Activated naive CD4-positive, alpha-beta T cell (primary cell): ENCODE results near the gene CD93.

ENCODE experiments used
- DNase-seq, 4 experiments: peaks; one replicate each; lab custom pipeline; 2025; lab: John Stamatoyannopoulos, UW

Gene CD93

GRCh38 chr20:23059846-23060245 is 26.3 kb downstream of the CD93 start:
- DNase-seq = no peak

GRCh38 chr20:23059001-23059400 is 27.1 kb downstream of the CD93 start:
- DNase-seq = no peak

- DNase-seq = no peak
These were observed 27.9 kb downstream of the CD93 start for GRCh38 chr20:23058240-23058639.

- no peak for DNase-seq
These were observed 33.2 kb downstream of the CD93 start for GRCh38 chr20:23052904-23053303.

DNA sequence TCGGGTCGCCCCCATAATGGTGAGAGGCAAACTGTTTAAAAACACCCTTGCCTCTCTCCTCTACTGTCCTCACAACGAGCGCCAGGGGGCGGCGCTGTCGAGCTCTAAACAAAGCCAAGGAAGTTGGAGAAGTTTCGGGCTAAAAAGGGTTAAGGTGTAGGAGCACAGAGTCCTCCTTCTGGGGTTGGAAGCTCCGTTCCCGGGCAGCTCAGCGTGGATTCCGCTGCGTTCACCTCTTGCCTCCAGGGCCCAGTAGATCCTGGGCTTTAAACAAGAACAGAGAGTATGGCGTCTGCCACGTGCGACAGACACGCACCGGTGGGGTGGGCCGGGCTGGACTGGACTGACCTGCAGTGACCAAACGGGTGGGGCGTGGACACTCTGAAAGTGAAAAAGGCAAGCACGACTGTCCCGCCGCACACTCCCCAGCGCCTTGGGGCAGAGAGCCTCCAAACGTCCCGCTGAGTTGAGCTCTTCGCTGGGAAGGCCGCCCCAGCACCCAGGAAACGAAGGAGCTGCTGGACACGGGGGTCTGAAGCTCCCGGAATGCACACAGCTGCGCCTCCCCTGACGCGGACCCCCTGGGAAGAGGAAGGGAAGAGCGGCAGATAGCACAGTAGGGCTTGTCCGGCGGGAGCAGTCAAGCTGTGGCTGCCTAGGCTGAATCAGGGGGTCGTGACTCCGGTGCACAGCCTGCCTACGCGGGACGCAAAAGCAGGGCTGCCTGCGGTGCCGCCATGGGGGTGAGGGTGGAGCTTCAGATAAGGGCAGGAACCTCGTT is 35.1 kb downstream of the CD93 start:
- no peak for DNase-seq

- DNase-seq = no peak
These were observed 35.9 kb downstream of the CD93 start for GRCh38 chr20:23050076-23050838.

DNA sequence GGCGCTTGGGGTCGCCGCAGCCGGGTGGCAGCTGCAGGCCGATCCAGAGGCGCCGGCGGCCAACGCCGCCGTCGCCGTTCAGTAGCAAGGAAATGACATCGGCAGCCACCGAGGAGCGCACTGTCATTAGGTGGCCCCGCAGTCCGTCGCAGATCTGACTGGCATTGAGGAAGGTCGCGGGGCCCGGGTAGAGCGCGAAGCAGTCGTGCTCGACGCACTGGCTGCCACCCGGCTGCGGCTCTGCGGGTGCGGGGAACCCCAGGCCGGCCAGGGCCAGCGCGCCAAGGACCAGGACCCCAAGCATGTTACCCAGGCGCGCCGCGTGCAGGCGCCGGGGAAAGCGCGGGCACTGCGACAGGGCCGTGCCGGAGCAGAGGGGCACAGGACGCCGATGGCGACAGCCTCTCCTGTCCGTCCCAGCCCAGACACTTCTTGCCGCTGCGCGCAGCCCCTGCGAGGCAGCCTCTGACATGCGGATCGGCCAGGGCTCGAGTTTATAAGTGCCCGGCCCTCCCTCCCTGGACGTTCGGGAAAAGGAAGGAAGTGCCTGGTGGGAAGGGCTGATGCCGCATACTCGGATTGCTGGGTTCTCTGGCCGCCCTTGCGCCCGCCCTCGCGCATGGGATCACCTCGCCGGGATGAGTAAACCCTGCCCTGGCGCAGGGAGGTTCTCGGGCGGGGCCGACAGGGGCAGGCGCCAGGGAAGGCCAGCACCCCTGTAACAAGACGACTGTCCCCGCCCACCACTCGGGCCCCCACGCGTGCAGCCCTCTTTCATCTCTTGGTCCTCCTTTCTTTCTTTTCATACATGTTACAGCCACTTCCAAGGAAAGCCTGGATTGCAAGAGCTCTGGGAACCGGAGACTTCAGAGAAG is 36.7 kb downstream of the CD93 start, which contains the start of gene THBD:
TSS of gene THBD (minus strand) at position 472 of the 875 bp plus-strand sequence. CDS start at position 304, 168 bp downstream.
- no peak for DNase-seq

GRCh38 chr20:23048283-23049200 is 37.6 kb downstream of the CD93 start:
- no peak for DNase-seq

DNA sequence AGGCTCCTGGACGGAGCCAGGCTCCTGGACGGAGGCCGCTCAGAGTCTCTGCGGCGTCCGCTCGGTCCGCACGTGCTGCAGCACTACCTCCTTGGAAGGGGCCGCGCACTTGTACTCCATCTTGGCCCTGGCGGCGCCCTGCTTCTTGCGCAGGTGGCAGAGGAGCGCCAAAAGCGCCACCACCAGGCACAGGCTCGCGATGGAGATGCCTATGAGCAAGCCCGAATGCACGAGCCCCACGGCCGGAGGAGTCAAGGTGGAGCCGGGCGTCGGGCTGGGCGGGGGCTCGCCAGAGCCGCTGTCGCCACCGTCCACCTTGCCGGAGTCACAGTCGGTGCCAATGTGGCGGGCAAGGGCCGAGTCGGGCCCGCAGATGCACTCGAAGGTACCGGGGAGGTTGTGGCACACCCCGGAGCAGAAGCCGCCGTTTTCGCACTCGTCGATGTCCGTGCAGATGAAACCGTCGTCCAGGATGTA is 38.3 kb downstream of the CD93 start:
- no peak for DNase-seq

GRCh38 chr20:23047001-23047737 is 39.0 kb downstream of the CD93 start:
- no peak for DNase-seq

DNA sequence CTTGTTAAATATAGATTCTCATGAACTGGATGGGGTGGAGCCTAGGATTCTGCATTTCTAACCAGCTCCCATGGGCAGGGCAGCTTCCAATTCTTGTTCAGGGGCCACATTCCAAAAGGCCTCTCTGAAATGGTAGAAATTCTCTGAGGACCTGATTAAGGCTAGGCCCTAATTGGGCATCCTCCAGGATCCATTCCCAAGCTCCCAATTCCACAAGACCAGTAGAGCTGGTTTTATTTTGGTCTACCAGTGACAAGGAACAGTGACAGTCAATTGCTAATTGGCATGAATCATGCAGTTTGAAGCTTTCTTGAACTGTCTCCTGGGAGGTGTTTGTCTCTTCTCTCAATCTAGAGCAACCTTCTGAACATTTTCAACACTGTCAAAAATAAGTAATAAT is 39.7 kb downstream of the CD93 start:
- no peak for DNase-seq

GRCh38 chr20:23043376-23043775 is 42.7 kb downstream of the CD93 start:
- DNase-seq = no peak

DNA sequence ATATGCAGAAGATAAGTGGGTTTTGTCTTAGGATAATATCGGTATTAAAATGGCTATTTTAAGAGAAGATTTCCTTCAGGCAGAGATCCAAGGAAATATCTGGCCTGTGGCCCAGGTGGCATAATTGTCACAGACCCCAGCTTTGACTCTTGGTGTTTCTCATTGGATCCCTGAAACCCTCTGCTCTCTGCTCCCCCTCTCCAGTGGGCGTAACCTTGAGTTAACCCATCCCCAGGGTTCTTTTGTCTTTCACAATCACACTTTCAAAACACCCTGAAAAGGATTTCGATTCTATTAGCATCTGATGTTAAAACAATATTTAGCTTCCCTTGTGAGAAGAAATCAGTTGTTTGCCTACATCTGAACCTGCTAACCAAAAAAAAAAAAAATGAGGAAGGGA is 43.9 kb downstream of the CD93 start:
- no peak for DNase-seq

- DNase-seq = no peak
These were observed 46.1 kb downstream of the CD93 start for GRCh38 chr20:23039885-23040508.

- no peak for DNase-seq
These were observed 46.8 kb downstream of the CD93 start for GRCh38 chr20:23039136-23039875.

- DNase-seq = no peak
These were observed 49.1 kb downstream of the CD93 start for GRCh38 chr20:23037017-23037481.

DNA sequence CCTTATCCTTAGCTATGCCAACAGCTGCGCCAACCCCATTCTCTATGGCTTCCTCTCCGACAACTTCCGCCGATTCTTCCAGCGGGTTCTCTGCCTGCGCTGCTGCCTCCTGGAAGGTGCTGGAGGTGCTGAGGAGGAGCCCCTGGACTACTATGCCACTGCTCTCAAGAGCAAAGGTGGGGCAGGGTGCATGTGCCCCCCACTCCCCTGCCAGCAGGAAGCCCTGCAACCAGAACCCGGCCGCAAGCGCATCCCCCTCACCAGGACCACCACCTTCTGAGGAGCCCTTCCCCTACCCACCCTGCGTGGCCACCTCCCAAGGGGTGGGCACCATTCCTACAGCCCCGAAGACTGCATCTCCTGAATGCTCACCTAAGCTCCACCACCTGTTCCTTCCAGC is 49.8 kb downstream of the CD93 start:
- DNase-seq = no peak

GRCh38 chr20:23035731-23036130 is 50.4 kb downstream of the CD93 start:
- DNase-seq = no peak
